HFF-Myc (cell line): ENCODE data around the gene SLMAP.

Experiments
- DNase-seq: peaks from one replicate; pipeline ENCODE4 v3.0.0-alpha.2; 2011; ENCODE audit warnings: low read depth; ENCODE audit errors: extremely low read depth
- H3K4me3 ChIP-seq: replicated peaks from 2 replicates; pipeline ENCODE4 v1.5.1; 2011; ENCODE audit warnings: low read depth, mild to moderate bottlenecking, control low read depth, low read length
- CTCF ChIP-seq: IDR thresholded peaks from 2 replicates; pipeline ENCODE4 v1.5.1; 2012; ENCODE audit warnings: mild to moderate bottlenecking, low read depth, low read length, control low read depth; ENCODE audit errors: missing control alignments

SLMAP gene

DNA sequence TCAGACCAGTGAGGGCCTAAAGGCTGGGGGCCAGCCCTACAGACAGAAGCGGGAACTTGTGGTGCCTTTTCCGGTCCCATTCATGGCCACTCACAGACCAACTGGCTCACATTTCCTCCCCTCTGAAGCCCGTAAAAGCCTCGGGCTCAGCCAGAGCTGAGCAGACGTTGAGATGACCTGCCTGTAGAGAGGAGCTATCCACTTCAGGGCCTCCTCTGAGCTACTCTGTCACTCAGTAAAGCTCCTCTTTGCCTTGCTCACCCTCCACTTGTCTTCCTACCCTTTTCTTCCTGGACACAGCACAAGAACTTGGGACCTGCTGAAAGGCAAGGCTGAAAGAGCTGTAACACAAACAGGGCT, 53.5 kb downstream of the SLMAP start:
- no peak for DNase-seq
- H3K4me3 ChIP-seq: no peak overlapping the region

DNA sequence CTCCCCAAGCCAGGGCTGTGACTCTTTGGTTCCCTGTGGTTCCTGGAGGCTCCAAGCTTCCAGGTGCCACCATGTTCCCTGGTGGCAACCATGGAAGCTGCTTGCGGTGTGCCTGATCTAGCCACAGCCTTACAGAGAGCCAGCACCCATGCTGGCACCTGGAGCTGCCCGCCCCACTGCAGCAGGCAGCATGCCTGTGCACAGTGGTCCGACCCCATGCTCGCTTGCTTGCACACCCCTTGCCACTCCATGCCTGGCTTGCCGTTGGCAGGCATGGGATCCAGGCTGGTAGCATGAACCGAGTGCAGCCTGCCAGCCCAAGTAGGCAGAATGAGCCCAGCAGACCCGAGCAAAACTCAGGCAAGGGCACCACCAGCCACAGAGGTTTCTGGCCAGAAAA, 53.9 kb downstream of the SLMAP start:
- no peak overlapping the region for H3K4me3 ChIP-seq
- TF ChIP-seq CTCF: no peak
- no peak for DNase-seq

More for the DNA sequence above, 53.5 kb downstream of the SLMAP start:
- TF ChIP-seq CTCF: no peak

DNA sequence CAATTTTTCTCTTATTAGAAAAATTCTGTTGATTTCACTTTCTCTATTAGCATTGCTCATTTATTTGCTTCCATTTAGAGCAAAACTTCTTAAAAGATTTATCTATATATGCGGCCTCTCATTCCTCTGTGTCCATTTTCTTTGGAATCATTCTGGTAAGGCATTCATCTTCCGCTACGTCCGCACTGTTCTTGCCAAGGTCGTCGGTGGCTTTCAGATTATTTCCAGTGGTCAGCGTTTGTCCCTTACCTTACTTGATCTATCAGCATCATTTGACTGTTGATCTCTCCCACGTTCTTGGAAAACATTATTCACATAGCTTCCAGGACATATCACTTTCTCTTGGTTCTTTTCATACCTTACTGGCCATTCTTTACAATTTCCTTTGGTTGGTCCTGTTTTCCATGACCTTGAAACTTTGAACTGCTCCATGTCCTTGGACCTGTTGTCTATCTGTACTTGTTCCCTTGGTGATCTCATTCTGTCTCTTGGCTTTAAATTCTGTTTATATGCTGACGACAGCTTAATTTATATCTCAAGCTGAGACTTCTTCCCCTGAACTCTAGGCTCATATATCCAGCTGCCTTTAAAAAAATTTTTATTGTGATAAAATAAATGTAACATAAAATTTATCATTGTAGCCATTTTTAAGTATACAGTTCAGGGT, 54.5 kb downstream of the SLMAP start:
- no peak for DNase-seq
- TF ChIP-seq CTCF: no peak
- no peak overlapping the region for H3K4me3 ChIP-seq

GRCh38 chr3:57815036-57815435, 58.9 kb downstream of the SLMAP start:
- no peak overlapping the region for H3K4me3 ChIP-seq
- TF ChIP-seq CTCF: no peak
- DNase-seq: no peak

DNA sequence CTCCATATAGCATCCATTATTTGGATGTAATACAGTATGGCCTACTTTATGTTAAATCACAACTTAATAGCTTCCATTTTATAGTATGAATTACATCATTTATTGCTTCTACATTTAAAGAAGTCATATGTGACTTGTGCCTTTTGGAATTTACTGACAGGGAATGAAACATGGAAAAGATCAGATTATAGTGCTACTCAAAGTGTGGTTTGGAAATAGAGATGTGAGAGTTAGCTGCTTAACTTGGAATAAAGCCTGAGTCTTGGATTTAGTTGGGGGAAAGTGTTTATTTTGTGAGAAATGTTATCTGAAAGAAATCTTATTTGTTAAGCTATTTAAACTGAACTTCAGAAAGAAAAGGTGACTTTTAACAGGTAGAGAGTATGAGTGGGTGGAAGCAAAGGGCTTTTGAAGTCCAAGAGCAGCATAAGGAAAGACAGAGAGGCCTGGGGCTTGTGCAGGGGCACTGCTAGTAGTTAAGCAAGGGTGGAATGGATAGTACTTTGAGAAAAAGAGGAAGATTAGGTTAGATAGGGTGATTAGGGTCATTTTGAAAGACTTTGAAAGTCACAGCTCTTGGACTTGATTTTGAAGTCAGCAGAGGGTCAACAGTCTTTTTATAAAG, 60.5 kb downstream of the SLMAP start:
- no peak for DNase-seq
- TF ChIP-seq CTCF: no peak
- no peak overlapping the region for H3K4me3 ChIP-seq

- TF ChIP-seq CTCF: no peak
- no peak overlapping the region for H3K4me3 ChIP-seq
- no peak for DNase-seq
These were observed 62.7 kb downstream of the SLMAP start for GRCh38 chr3:57818772-57819171.
